Endometrial microvascular endothelial cells (primary cell): ENCODE results near the gene CROCC2. TPM values are rescaled to one million over a fixed set of nuclear protein-coding genes. Genes with fewer than 3 reads are reported as not detected.

Source experiments
- in situ Hi-C: cut with HindIII; loops from 2 replicates; pipeline ENCODE4 v1.10.0; 2017; ENCODE audit warnings: low sequenced_read_pairs, low pct_unique_long_range_greater_than_20kb; ENCODE audit errors: inconsistent ontology term
- total RNA-seq: library from RNA; depleted of rRNA; stranded (reverse); fragments of >200 nt; gene quantifications from one replicate; pipeline ENCODE4 v1.2.3, GENCODE V29; 2015; ENCODE audit errors: inconsistent ontology term

Gene CROCC2
- total RNA-seq, 1 donor from 2014 or later: not detected

- in situ Hi-C loops: no loop called here
Observed at GRCh38 chr2:241035142-241035817, 129.1 kb downstream of the CROCC2 start.

- in situ Hi-C loops: no loop called here
Observed at GRCh38 chr2:241035818-241036396, 129.8 kb downstream of the CROCC2 start.

GRCh38 chr2:241036397-241036963 is 130.3 kb downstream of the CROCC2 start:
- in situ Hi-C loops: no loop called here

GRCh38 chr2:241036964-241037421 is 130.9 kb downstream of the CROCC2 start:
- in situ Hi-C loops: no loop called here

GRCh38 chr2:241037498-241037897 is 131.4 kb downstream of the CROCC2 start:
- in situ Hi-C loops: no loop called here

- in situ Hi-C loops: no loop called here
Observed at GRCh38 chr2:241038374-241039180, 132.4 kb downstream of the CROCC2 start.

- in situ Hi-C loops: no loop called here
Observed at GRCh38 chr2:241039416-241039815, 133.3 kb downstream of the CROCC2 start.

GRCh38 chr2:241040081-241040803 is 134.1 kb downstream of the CROCC2 start:
- in situ Hi-C loops: no loop called here

- in situ Hi-C loops: no loop called here
Observed at GRCh38 chr2:241041589-241042158, 135.5 kb downstream of the CROCC2 start.

Other genes with a start within 250 kb of the CROCC2 start
- gene AQP12B, start 223.5 kb upstream of the CROCC2 start, total RNA-seq: not detected
- gene AQP12A, start 214.5 kb upstream of the CROCC2 start, total RNA-seq: not detected
- not detected for gene KIF1A, start 86.1 kb upstream of the CROCC2 start, total RNA-seq
- not detected for gene AGXT, start 37.5 kb upstream of the CROCC2 start, total RNA-seq
- gene MAB21L4, start 10.2 kb upstream of the CROCC2 start, total RNA-seq: not detected
- 15.0 TPM for gene SNED1, start 92.3 kb downstream of the CROCC2 start, total RNA-seq
- 37.3 TPM for gene MTERF4, start 196.0 kb downstream of the CROCC2 start, total RNA-seq
- 4.1 TPM for gene PASK, start 243.1 kb downstream of the CROCC2 start, total RNA-seq
- 83.4 TPM for gene PPP1R7, start 244.1 kb downstream of the CROCC2 start, total RNA-seq